ENCODE data around the gene SOX14. TPM values are rescaled to one million over a fixed set of nuclear protein-coding genes. Genes with fewer than 3 reads are reported as not detected.

Gene SOX14
- under 1 TPM in 1 of 12 donors, not detected in 11; 0.09 TPM for polyA plus RNA-seq (ENCODE audit: insufficient read length in 12 of 12)
- long read RNA-seq, donor 1 = 0 reads
- long read RNA-seq, donor 2 = 0 reads
- long read RNA-seq, donor 3 = 0 reads
- long read RNA-seq, donor 4 = 0 reads
- long read RNA-seq, donor 5 = 0 reads
- long read RNA-seq, donor 6 = 0 reads
- long read RNA-seq, donor 7 = 0 reads
- long read RNA-seq, donor 8 = 0 reads
- long read RNA-seq, donor 9 = 0 reads
- long read RNA-seq, donor 10 = 0 reads
- long read RNA-seq, donor 11 = 0 reads

GRCh38 chr3:137764001-137764433, at the start of gene SOX14:
TSS of gene SOX14 (plus strand) at chr3:137764315. CDS start at chr3:137764785, 470 bp downstream.
- no peak for DNase-seq

- no peak for DNase-seq
Observed at GRCh38 chr3:137714551-137714950, 49.6 kb upstream of the SOX14 start.

GRCh38 chr3:137724240-137724639, 39.9 kb upstream of the SOX14 start:
- DNase-seq = no peak

GRCh38 chr3:137737208-137737607, 26.9 kb upstream of the SOX14 start:
- DNase-seq = no peak

- no peak for DNase-seq
Observed at GRCh38 chr3:137738710-137739109, 25.4 kb upstream of the SOX14 start.

GRCh38 chr3:137743608-137744007, 20.5 kb upstream of the SOX14 start:
- no peak for DNase-seq

- no peak for DNase-seq
Observed at GRCh38 chr3:137746808-137747207, 17.3 kb upstream of the SOX14 start.

- no peak for DNase-seq
Observed at GRCh38 chr3:137759505-137759904, 4.6 kb upstream of the SOX14 start.

- no peak for DNase-seq
Observed at GRCh38 chr3:137760341-137761098, 3.6 kb upstream of the SOX14 start.

GRCh38 chr3:137761099-137761562, 3.0 kb upstream of the SOX14 start:
- DNase-seq = no peak

- DNase-seq = no peak
Observed at GRCh38 chr3:137761563-137762503, 2.3 kb upstream of the SOX14 start.

- no peak for DNase-seq
Observed at GRCh38 chr3:137762674-137763593, 1.2 kb upstream of the SOX14 start.

GRCh38 chr3:137763594-137763938, 549 bp upstream of the SOX14 start:
- no peak for DNase-seq

- no peak for DNase-seq
Observed at GRCh38 chr3:137764563-137765309, 621 bp downstream of the SOX14 start.

- DNase-seq = no peak
Observed at GRCh38 chr3:137765310-137766033, 1.4 kb downstream of the SOX14 start.

GRCh38 chr3:137766041-137766875, 2.1 kb downstream of the SOX14 start:
- no peak for DNase-seq

- DNase-seq = no peak
Observed at GRCh38 chr3:137766876-137767537, 2.9 kb downstream of the SOX14 start.

Measured in muscle of arm (tissue), 14 donors.